Thyroid gland (tissue), 4 donors: ENCODE results near the gene RPLP2.

ENCODE experiments used
- POLR2A ChIP-seq, 2 donors: fragments of 450-650 bp; IDR thresholded peaks; one replicate each; pipeline ENCODE4 v1.6.1; 2017; ENCODE audit warnings: antibody characterized with exemption in 2 of 2, mild to moderate bottlenecking in 2 of 2, moderate library complexity in 1 of 2
- TF ChIP-seq, protein P1 (sequence below), 6 experiments: fragments of 200-600 bp in 3 of 6; fragments of 450-650 bp in 3 of 6; sonication (generic) in 3 of 6; IDR thresholded peaks; one replicate each; pipeline ENCODE4 v1.5.1; 2016 to 2019; ENCODE audit warnings: antibody characterized with exemption in 6 of 6, mild to moderate bottlenecking in 2 of 6, inconsistent platforms in 1 of 6, moderate library complexity in 1 of 6

DNA sequence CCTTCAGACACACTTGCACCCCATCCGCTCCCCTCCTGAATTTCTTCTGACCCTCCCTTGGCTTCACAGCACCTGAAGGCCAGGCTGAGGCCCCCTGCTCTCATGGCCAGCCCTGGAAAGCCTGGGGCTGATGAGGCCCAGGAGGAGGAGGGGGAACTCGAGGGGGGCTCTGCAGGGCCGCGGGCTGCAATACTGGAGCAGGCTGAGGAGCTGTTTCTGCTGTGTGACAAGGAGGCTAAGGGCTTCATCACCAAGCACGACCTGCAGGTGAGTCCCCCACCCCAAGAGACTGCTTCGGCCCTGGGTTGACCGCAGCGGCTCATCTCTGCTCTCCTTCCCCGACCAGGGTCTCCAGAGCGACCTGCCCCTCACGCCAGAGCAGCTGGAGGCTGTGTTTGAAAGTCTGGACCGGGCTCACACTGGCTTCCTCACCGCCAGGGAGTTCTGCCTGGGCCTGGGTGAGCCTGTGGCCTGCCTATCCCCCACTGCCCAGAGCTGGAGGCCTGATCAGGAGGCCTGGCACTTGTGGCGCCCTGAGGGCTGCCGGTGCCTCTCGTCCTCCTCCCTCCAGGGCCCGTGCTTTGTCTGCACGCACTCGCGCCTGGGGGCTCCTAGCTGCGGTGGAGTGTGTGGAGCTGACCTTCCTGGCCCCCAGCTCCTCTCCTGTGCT, 18.9 kb downstream of the RPLP2 start:
- TF ChIP-seq, protein P1, sequence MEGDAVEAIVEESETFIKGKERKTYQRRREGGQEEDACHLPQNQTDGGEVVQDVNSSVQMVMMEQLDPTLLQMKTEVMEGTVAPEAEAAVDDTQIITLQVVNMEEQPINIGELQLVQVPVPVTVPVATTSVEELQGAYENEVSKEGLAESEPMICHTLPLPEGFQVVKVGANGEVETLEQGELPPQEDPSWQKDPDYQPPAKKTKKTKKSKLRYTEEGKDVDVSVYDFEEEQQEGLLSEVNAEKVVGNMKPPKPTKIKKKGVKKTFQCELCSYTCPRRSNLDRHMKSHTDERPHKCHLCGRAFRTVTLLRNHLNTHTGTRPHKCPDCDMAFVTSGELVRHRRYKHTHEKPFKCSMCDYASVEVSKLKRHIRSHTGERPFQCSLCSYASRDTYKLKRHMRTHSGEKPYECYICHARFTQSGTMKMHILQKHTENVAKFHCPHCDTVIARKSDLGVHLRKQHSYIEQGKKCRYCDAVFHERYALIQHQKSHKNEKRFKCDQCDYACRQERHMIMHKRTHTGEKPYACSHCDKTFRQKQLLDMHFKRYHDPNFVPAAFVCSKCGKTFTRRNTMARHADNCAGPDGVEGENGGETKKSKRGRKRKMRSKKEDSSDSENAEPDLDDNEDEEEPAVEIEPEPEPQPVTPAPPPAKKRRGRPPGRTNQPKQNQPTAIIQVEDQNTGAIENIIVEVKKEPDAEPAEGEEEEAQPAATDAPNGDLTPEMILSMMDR (IDR thresholded peaks at IDR 0.05), result no peak
- no peak for TF ChIP-seq POLR2A (IDR thresholded peaks at IDR 0.05)
